A549 (cell line): ENCODE data around the gene KCNK15.

Experiments
- CEBPB ChIP-seq, 2 experiments: fragments of >200 bp in 1 of 2; sonication (Bioruptor Twin) in 1 of 2; formaldehyde crosslinking in 1 of 2; IDR thresholded peaks; 2 replicates each; pipeline ENCODE4 v1.6.1; 2012 to 2016
- NR3C1 ChIP-seq: fragments of >200 bp; sonication (Bioruptor Twin); formaldehyde crosslinking; IDR thresholded peaks from 3 replicates; pipeline ENCODE4 v1.6.1; 2017
- POLR2A ChIP-seq: IDR thresholded peaks from 2 replicates; pipeline ENCODE4 v1.6.1; 2012; ENCODE audit warnings: mild to moderate bottlenecking, low read length

DNA sequence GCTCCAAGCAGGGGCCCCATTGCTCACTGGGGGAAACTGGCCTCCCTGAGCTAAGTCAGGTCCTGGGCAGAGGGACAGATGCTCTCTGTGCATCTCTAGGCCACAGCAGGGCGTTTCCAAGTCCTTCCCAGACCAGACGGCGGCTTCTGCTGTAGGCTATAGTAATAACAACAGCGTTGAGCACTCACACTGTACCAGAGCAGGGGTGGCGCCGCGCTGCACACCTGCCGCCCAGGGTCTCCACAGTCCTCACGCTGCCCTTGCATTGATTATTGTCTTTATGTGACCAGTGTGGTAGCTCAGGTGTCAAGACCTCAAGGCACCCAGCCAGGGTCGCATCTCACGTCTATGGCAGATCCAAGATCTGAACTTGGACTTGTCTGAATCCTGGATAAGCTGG is 45.4 kb upstream of the KCNK15 start:
- TF ChIP-seq POLR2A, result no peak
- no peak for TF ChIP-seq CEBPB (IDR thresholded peaks at IDR 0.05)
- TF ChIP-seq NR3C1, result no peak
